H54 (cell line): ENCODE results near the gene DAGLA.

Experiments used
- DNase-seq: peaks from one replicate; pipeline ENCODE4 v3.0.0; 2011; ENCODE audit warnings: low spot score, mixed read lengths; ENCODE audit not compliant: insufficient read length
- FAIRE-seq: peaks from 3 replicates; lab custom pipeline; 2011; peaks lifted over from hg19 to GRCh38; lab: Jason Lieb, UNC
- POLR2A ChIP-seq: IDR thresholded peaks from 2 replicates; pipeline ENCODE4 v1.6.1; 2011; ENCODE audit warnings: low read depth, mild to moderate bottlenecking, low read length

Gene DAGLA

DNA sequence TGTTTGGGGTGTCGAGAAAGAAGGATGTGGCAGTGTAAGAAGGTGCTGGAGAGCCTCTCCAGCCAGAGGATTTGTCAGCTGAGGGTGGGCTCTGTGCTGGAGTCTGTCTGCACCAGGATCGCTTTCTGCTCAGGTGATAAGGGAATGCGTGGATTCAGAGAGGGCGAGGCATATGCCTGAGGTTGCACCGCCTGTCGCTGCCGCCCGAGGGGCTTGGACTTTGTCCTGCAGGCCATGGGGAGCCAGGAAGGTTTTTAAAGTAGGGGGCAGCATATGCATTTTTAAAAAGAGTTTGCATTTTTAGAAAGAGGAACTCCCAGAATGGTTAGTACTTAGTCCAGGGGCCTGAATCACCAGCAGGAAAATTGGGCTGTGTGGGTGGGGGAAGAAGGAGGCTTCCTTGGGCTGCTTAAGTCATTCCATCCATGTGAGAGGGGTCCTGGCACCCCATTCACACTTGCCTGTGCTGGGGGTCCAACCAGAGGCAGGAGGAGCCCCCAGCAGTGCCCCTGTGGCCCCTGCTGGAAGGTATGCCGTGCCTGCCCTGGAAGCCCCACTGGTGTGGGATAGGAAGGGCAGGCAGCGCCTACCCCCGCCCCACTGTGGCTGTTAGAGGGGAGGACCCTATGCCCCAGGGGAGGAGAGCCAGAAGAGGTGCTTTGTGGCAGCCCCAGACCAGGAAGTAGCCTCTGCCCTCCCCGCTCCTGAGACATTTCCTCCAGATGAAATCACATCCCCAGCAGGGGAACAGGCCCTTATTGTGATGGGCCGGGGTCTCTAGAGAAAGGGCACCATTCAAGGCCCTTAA is 36.5 kb downstream of the DAGLA start:
- DNase-seq (no peak), FAIRE-seq (no peak)
- TF ChIP-seq POLR2A = no peak

DNA sequence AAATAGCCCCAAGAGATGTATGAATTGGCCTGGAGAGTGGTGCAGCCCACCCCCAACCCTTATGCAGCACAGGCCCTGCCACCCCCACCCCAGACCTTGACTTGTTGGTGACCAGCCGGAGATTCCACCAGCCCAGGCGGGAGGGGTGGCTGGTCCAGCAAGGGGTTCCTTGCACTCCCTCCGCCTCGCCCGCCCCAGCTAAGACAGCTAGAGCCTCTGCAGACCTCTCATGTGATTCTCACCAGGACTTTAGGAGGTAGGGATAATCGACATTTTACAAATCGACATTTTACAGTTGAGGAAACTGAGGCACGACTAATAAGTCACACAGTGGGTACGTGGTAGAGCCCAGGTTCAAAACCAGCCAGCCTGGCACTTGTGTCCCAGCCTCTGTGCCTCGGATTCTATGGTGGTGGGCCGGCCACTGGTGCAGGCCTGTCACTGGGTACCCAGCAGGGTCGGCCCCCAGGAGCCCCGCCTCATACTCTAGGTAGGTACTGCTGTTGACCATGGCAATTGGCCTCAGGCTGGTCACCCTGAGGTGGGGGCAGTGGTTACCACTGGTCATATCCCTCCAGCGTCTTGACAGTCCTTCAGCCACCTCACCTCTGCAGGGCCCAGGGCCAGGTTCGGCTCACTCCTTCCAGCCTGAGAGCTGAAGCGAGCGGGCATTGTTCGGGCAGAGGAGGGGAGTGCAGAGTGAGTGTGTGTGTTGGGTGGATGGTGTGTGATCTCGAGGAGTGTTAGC is 37.3 kb downstream of the DAGLA start:
- DNase-seq (no peak), FAIRE-seq (no peak)
- TF ChIP-seq POLR2A = no peak

DNA sequence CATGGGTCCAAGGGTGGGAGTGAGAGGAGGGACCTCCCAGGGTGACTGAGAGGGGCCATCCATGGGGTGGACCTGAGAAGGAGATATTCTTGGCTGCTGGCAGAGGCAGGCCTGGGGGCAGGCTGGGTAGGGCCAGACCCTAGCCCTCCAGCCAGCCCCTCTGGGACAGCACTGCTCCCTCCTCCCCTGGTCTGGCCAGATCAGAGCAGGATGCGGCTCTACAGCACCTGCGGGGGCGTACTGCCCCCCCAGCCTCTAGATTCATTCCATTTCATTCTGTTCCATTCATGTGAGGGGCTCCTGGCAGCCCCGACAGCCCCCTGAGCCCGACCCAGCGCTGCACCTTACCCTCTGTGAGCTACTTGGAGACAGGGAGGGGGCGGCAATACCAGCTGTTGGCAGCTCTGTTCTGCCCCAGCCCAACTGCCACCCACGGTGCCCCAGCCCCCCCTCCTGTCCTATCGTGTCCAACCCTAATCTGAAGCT is 37.9 kb downstream of the DAGLA start:
- TF ChIP-seq POLR2A = no peak
- FAIRE-seq = no peak
- no peak for DNase-seq

GRCh38 chr11:61718621-61719302 is 38.6 kb downstream of the DAGLA start:
- DNase-seq = no peak

DNA sequence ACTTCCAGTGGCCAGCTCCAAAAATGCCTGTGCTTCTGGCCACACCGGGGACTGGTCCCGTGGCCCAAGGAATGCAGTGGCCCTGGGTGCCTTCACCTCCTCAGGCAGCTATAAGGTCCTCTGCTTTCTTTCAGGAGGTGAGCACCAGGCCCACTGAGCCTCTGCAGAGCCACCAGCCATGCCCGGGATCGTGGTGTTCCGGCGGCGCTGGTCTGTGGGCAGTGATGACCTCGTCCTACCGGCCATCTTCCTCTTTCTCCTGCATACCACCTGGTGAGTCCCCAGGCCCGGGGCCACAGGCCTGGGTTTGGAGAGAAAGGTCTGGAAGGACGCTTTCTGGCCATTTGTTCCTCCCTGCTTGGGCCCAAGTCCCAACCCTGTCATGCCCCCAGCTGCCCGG is 39.8 kb downstream of the DAGLA start:
- no peak for DNase-seq

More at GRCh38 chr11:61718621-61719302, 38.6 kb downstream of the DAGLA start:
- peak; percentile 25; the same call in 1 of the 2 replicates for TF ChIP-seq POLR2A
- no peak for FAIRE-seq

GRCh38 chr11:61720597-61720996 is 40.4 kb downstream of the DAGLA start:
- DNase-seq = no peak
- TF ChIP-seq POLR2A = no peak
- FAIRE-seq = no peak

More for the DNA sequence above, 39.8 kb downstream of the DAGLA start:
- no peak for TF ChIP-seq POLR2A
- FAIRE-seq = no peak

- TF ChIP-seq POLR2A = no peak
- DNase-seq (no peak), FAIRE-seq (no peak)
Measured at GRCh38 chr11:61724437-61724836, 44.2 kb downstream of the DAGLA start.

DNA sequence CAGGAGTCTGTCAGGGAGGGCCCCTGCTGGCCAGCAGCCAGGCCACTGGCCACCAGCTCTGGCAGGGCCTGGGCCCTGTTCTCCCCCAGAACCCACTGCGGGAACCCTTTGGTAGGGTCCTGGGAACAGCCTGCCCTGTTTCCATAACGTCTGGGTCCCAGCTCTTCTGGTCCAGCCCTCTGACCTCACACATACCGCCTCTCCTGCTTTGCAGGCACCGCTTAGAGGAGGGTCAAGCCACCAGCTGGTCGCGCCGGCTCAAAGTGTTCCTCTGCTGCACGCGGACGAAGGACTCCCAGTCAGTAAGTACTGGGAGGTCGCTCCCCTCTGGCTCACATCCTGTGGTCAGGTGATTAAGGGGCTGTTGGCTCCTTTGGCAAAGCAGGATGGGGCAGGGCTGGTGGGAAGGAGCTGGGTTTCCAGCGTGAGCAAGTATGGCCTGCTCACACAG is 45.6 kb downstream of the DAGLA start:
- FAIRE-seq (no peak), DNase-seq (no peak)
- no peak for TF ChIP-seq POLR2A

GRCh38 chr11:61726775-61727174 is 46.6 kb downstream of the DAGLA start:
- no peak for TF ChIP-seq POLR2A
- no peak for DNase-seq
- no peak for FAIRE-seq

GRCh38 chr11:61727401-61727811 is 47.2 kb downstream of the DAGLA start:
- FAIRE-seq = no peak
- no peak for DNase-seq
- no peak for TF ChIP-seq POLR2A

- TF ChIP-seq POLR2A = no peak
- no peak for DNase-seq
- no peak for FAIRE-seq
Measured at GRCh38 chr11:61728066-61728939, 48.1 kb downstream of the DAGLA start.

GRCh38 chr11:61728940-61729219 is 48.7 kb downstream of the DAGLA start:
- no peak for TF ChIP-seq POLR2A
- FAIRE-seq (peak; percentile 33), DNase-seq (peak; percentile 95)
